Measurements from ENCODE around the gene METRNL. TPM values are rescaled to one million over a fixed set of nuclear protein-coding genes. Genes with fewer than 3 reads are reported as not detected.
A peak's percentile ranks its signal among the peaks of the same experiment; 100 is the strongest.

METRNL gene
- total and polyA plus RNA-seq, 4 donors, result 0.67 to 9.0 (median 8.6) TPM

- H3K27ac ChIP-seq (ENCODE audit: low read depth in 1 of 2, low read length in 2 of 2), result no peak overlapping the region
- DNase-seq (ENCODE audit: low spot score), result no peak
- H3K4me1 ChIP-seq (ENCODE audit: control insufficient read depth in 4 of 4, insufficient read depth in 4 of 4, low read length in 3 of 4), result peaks cover 0 to 19% (median 8%) of the 10 kb centered on the region in 4 donors
- TF ChIP-seq REST (IDR thresholded peaks at IDR 0.05), result no peak
- no peak for TF ChIP-seq SP1 (IDR thresholded peaks at IDR 0.05)
- TF ChIP-seq HNF4G (IDR thresholded peaks at IDR 0.05), result no peak
- TF ChIP-seq EGR1 (IDR thresholded peaks at IDR 0.05; ENCODE audit: low read depth in 2 of 2), result no peak
- TF ChIP-seq TAF1 (conservative IDR thresholded peaks at IDR 0.05), result no peak
- no peak for TF ChIP-seq RXRA (IDR thresholded peaks at IDR 0.05)
- TF ChIP-seq RAD21 (IDR thresholded peaks at IDR 0.05), result no peak
- TF ChIP-seq FOXA2 (IDR thresholded peaks at IDR 0.05), result no peak
- no peak for TF ChIP-seq YY1 (IDR thresholded peaks at IDR 0.05)
- TF ChIP-seq MAX (IDR thresholded peaks at IDR 0.05), result no peak
- TF ChIP-seq CTCF (IDR thresholded peaks at IDR 0.05; ENCODE audit: low read depth, low read length, missing input control), result no peak
- WGBS, result 85% methylated on average over 8 of the region's 8 CpGs
- H3K27me3 ChIP-seq (ENCODE audit: control insufficient read depth in 4 of 4, insufficient read depth in 4 of 4, low read length in 3 of 4), result peaks cover 0 to 3% (median 0%) of the 10 kb centered on the region in 4 donors
- no peaks in the 10 kb centered on the region for H3K9me3 ChIP-seq (ENCODE audit: control insufficient read depth in 4 of 4, low read length in 3 of 4)
- H3K36me3 ChIP-seq (ENCODE audit: control insufficient read depth in 4 of 4, insufficient read depth in 3 of 4, low read depth in 1 of 4, low read length in 3 of 4), result no peaks in the 10 kb centered on the region
- H3K4me3 ChIP-seq (ENCODE audit: low read depth in 1 of 3, low read length in 3 of 3), result no peak overlapping the region
- no peak overlapping the region for H3K9ac ChIP-seq (ENCODE audit: low read depth in 1 of 2, low read length in 2 of 2)
Observed at GRCh38 chr17:83082424-83082823, 3.0 kb downstream of the METRNL start.

- Histone ChIP-seq H3K27me3 (ENCODE audit: control insufficient read depth in 4 of 4, insufficient read depth in 4 of 4, low read length in 3 of 4) (peaks cover 0 to 3% (median 0%) of the 10 kb centered on the region in 4 donors), H3K4me3 (ENCODE audit: low read depth in 1 of 3, low read length in 3 of 3) (no peak overlapping the region), H3K9ac (ENCODE audit: low read depth in 1 of 2, low read length in 2 of 2) (no peak overlapping the region), H3K36me3 (ENCODE audit: control insufficient read depth in 4 of 4, insufficient read depth in 3 of 4, low read depth in 1 of 4, low read length in 3 of 4) (no peaks in the 10 kb centered on the region), H3K9me3 (ENCODE audit: control insufficient read depth in 4 of 4, low read length in 3 of 4) (no peaks in the 10 kb centered on the region), H3K4me1 (ENCODE audit: control insufficient read depth in 4 of 4, insufficient read depth in 4 of 4, low read length in 3 of 4) (peaks cover 0 to 22% (median 8%) of the 10 kb centered on the region in 4 donors), H3K27ac (ENCODE audit: low read depth in 1 of 2, low read length in 2 of 2) (peak overlapping the region in 1 of 2 donors; percentile 37)
- DNase-seq (ENCODE audit: low spot score), result no peak
- WGBS, result 91% methylated on average over 20 of the region's 20 CpGs
- TF ChIP-seq GABPA (IDR thresholded peaks at IDR 0.05 in 1 of 2, conservative IDR thresholded peaks at IDR 0.05 in 1 of 2) (no peak), HNF4A (conservative IDR thresholded peaks at IDR 0.05) (no peak), RXRA (IDR thresholded peaks at IDR 0.05) (no peak), FOXA1 (IDR thresholded peaks at IDR 0.05) (no peak), ATF3 (IDR thresholded peaks at IDR 0.05) (no peak), NR2F2 (IDR thresholded peaks at IDR 0.05) (no peak), TAF1 (conservative IDR thresholded peaks at IDR 0.05) (no peak), FOXA2 (IDR thresholded peaks at IDR 0.05) (no peak), JUND (IDR thresholded peaks at IDR 0.05) (no peak), REST (IDR thresholded peaks at IDR 0.05) (no peak), EGR1 (IDR thresholded peaks at IDR 0.05; ENCODE audit: low read depth in 2 of 2) (no peak), MAX (IDR thresholded peaks at IDR 0.05) (no peak), ZBTB33 (IDR thresholded peaks at IDR 0.05) (no peak), CTCF (IDR thresholded peaks at IDR 0.05; ENCODE audit: low read depth, low read length, missing input control) (no peak)
Observed at GRCh38 chr17:83082909-83083367, 3.5 kb downstream of the METRNL start.
